C4-2B (cell line): ENCODE data around the gene KLHL3.

Source experiments
- ZFX ChIP-seq: fragments of 450-650 bp; IDR thresholded peaks from 2 replicates; pipeline ENCODE4 v1.6.1; 2017
- TF ChIP-seq, protein P1 (sequence below): fragments of 450-650 bp; conservative IDR thresholded peaks from 2 replicates; pipeline ENCODE4 v1.5.1; 2017; ENCODE audit warnings: mild to moderate bottlenecking

- TF ChIP-seq, protein P1, sequence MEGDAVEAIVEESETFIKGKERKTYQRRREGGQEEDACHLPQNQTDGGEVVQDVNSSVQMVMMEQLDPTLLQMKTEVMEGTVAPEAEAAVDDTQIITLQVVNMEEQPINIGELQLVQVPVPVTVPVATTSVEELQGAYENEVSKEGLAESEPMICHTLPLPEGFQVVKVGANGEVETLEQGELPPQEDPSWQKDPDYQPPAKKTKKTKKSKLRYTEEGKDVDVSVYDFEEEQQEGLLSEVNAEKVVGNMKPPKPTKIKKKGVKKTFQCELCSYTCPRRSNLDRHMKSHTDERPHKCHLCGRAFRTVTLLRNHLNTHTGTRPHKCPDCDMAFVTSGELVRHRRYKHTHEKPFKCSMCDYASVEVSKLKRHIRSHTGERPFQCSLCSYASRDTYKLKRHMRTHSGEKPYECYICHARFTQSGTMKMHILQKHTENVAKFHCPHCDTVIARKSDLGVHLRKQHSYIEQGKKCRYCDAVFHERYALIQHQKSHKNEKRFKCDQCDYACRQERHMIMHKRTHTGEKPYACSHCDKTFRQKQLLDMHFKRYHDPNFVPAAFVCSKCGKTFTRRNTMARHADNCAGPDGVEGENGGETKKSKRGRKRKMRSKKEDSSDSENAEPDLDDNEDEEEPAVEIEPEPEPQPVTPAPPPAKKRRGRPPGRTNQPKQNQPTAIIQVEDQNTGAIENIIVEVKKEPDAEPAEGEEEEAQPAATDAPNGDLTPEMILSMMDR = no peak
- no peak for TF ChIP-seq ZFX
Observed at GRCh38 chr5:137672881-137673280, 63.0 kb downstream of the KLHL3 start.
